Ramos (cell line): ENCODE data around the gene SDE2.

Source experiments
- in situ Hi-C: fragments of 300-500 bp; cut with MboI; formaldehyde crosslinking; loops from one replicate; pipeline ENCODE4 v1.14.3; 2022; ENCODE audit warnings: low sequenced_read_pairs; ENCODE audit not compliant: unreplicated experiment

Gene SDE2

GRCh38 chr1:225979421-225979820 lies 19.7 kb downstream of the SDE2 start:
- in situ Hi-C loops: loop anchor here (10.0 kb wide), 1 partner anchor 205 kb away; the partner anchor contains the start of gene SRP9

- in situ Hi-C loops: loop anchor here (10.0 kb wide), 1 partner anchor 203 kb away; the partner anchor contains the start of gene SRP9
These were observed 21.0 kb downstream of the SDE2 start for GRCh38 chr1:225977937-225978748.

GRCh38 chr1:225975146-225975545 lies 24.0 kb downstream of the SDE2 start:
- in situ Hi-C loops: loop anchor here (10.0 kb wide), 1 partner anchor 200 kb away; the partner anchor contains the start of gene SRP9

GRCh38 chr1:225974454-225974853 lies 24.7 kb downstream of the SDE2 start:
- in situ Hi-C loops: loop anchor here (5.0 to 10.0 kb wide), 2 partner anchors 200 to 497 kb away; partner anchors contain the start of gene SRP9

- in situ Hi-C loops: loop anchor here (5.0 to 10.0 kb wide), 2 partner anchors 198 to 496 kb away; partner anchors contain the start of gene SRP9
These were observed 26.0 kb downstream of the SDE2 start for GRCh38 chr1:225973158-225973557.

- in situ Hi-C loops: loop anchor here (5.0 to 10.0 kb wide), 2 partner anchors 198 to 495 kb away; partner anchors contain the start of gene SRP9
These were observed 26.6 kb downstream of the SDE2 start for GRCh38 chr1:225972344-225973152.

- in situ Hi-C loops: loop anchor here (5.0 to 10.0 kb wide), 2 partner anchors 196 to 493 kb away; partner anchors contain the start of gene SRP9
These were observed 28.5 kb downstream of the SDE2 start for GRCh38 chr1:225970592-225971157.

- in situ Hi-C loops: loop anchor here (5.0 to 10.0 kb wide), 2 partner anchors 195 to 492 kb away; partner anchors contain the start of gene SRP9
These were observed 29.4 kb downstream of the SDE2 start for GRCh38 chr1:225969751-225970150.

GRCh38 chr1:225965231-225965630 lies 33.9 kb downstream of the SDE2 start:
- in situ Hi-C loops: no loop called here

- in situ Hi-C loops: no loop called here
These were observed 35.2 kb downstream of the SDE2 start for GRCh38 chr1:225963735-225964530.

- in situ Hi-C loops: no loop called here
These were observed 36.6 kb downstream of the SDE2 start for GRCh38 chr1:225962440-225962975.

GRCh38 chr1:225961659-225962439 lies 37.3 kb downstream of the SDE2 start:
- in situ Hi-C loops: no loop called here

- in situ Hi-C loops: no loop called here
These were observed 41.1 kb downstream of the SDE2 start for GRCh38 chr1:225958041-225958440.

GRCh38 chr1:225954753-225955152 lies 44.4 kb downstream of the SDE2 start:
- in situ Hi-C loops: no loop called here

- in situ Hi-C loops: no loop called here
These were observed 45.8 kb downstream of the SDE2 start for GRCh38 chr1:225953315-225953714.

GRCh38 chr1:225950905-225951497 lies 48.1 kb downstream of the SDE2 start:
- in situ Hi-C loops: no loop called here

- in situ Hi-C loops: no loop called here
These were observed 50.1 kb downstream of the SDE2 start for GRCh38 chr1:225949041-225949440.

- in situ Hi-C loops: no loop called here
These were observed 52.3 kb downstream of the SDE2 start for GRCh38 chr1:225946803-225947202.
